T-helper 2 cell (primary cell): Measurements from ENCODE around the gene CDKN2A.
"Not testable (repeated sequence)": the region's sequence is repeated elsewhere in the genome, so short reads cannot be mapped to it uniquely, and the experiment has no call there.

ENCODE experiments used
- DNase-seq, 5 experiments: peaks; one replicate each; pipeline versions ENCODE4 v3.0.0 to v3.0.0-alpha.2; 2012 to 2022

Gene CDKN2A

GRCh38 chr9:21982391-21982790 lies 11.8 kb downstream of the CDKN2A start:
- DNase-seq, result no peak

- no peak for DNase-seq
These were observed 17.8 kb downstream of the CDKN2A start for GRCh38 chr9:21976334-21976875.

GRCh38 chr9:21974722-21975409 lies 19.3 kb downstream of the CDKN2A start:
- DNase-seq, result peak in 3 of 5 experiments; percentile 17 to 47 (median 28)

GRCh38 chr9:21974343-21974721 lies 19.9 kb downstream of the CDKN2A start:
- DNase-seq, result no peak

- DNase-seq, result no peak
These were observed 21.8 kb downstream of the CDKN2A start for GRCh38 chr9:21972361-21972760.

- no peak for DNase-seq
These were observed 23.2 kb downstream of the CDKN2A start for GRCh38 chr9:21970800-21971640.

GRCh38 chr9:21969951-21970799 lies 24.0 kb downstream of the CDKN2A start:
- DNase-seq, result no peak

GRCh38 chr9:21969011-21969940 lies 24.9 kb downstream of the CDKN2A start:
- DNase-seq, result no peak

- no peak for DNase-seq
These were observed 25.7 kb downstream of the CDKN2A start for GRCh38 chr9:21968331-21969010.

GRCh38 chr9:21967702-21968101 lies 26.5 kb downstream of the CDKN2A start:
- DNase-seq, result no peak

GRCh38 chr9:21967169-21967568 lies 27.0 kb downstream of the CDKN2A start:
- no peak for DNase-seq

- DNase-seq, result no peak
These were observed 27.9 kb downstream of the CDKN2A start for GRCh38 chr9:21966140-21966851.

GRCh38 chr9:21965401-21965951 lies 28.7 kb downstream of the CDKN2A start:
- peak in 3 of 5 experiments; percentile 12 to 76 (median 27) for DNase-seq

GRCh38 chr9:21964925-21965385 lies 29.2 kb downstream of the CDKN2A start:
- peak; percentile 39 to 84 (median 62) for DNase-seq

- no peak for DNase-seq
These were observed 32.6 kb downstream of the CDKN2A start for GRCh38 chr9:21961569-21961968.

GRCh38 chr9:21959268-21959667 lies 34.9 kb downstream of the CDKN2A start:
- not testable (repeated sequence) for DNase-seq

GRCh38 chr9:21958833-21959232 lies 35.4 kb downstream of the CDKN2A start:
- DNase-seq, result no peak

GRCh38 chr9:21945606-21946005 lies 48.6 kb downstream of the CDKN2A start:
- no peak for DNase-seq

- no peak for DNase-seq
These were observed 50.7 kb downstream of the CDKN2A start for GRCh38 chr9:21943464-21943863.
